ENCODE results near the gene THRAP3. TPM values are rescaled to one million over a fixed set of nuclear protein-coding genes. Genes with fewer than 3 reads are reported as not detected.
"Not testable (repeated sequence)": the region's sequence is repeated elsewhere in the genome, so short reads cannot be mapped to it uniquely, and the experiment has no call there.

Gene THRAP3
- total and polyA plus RNA-seq, 2 donors from 2014 or later: 28.0 to 102 TPM

GRCh38 chr1:36248250-36248894 lies 24.1 kb downstream of the THRAP3 start:
- DNase-seq: no peak
- no peak overlapping the region for H3K4me3 ChIP-seq (ENCODE audit: low read length in 3 of 3)

GRCh38 chr1:36251794-36252481 lies 27.7 kb downstream of the THRAP3 start:
- Histone ChIP-seq H3K4me1 (ENCODE audit: control insufficient read depth in 2 of 3, insufficient read depth in 2 of 3, low read depth in 1 of 3, low read length in 3 of 3) (peaks cover 0 to 11% (median 4%) of the 10 kb centered on the region in 3 donors), H3K9ac (ENCODE audit: low read length in 3 of 3) (no peak overlapping the region), H3K36me3 (ENCODE audit: control insufficient read depth in 2 of 3, insufficient read depth in 3 of 3, low read length in 3 of 3) (no peaks in the 10 kb centered on the region), H3K27ac (ENCODE audit: low read depth in 2 of 2, low read length in 2 of 2) (no peak overlapping the region), H3K4me3 (ENCODE audit: low read length in 3 of 3) (no peak overlapping the region), H3K27me3 (ENCODE audit: control insufficient read depth, insufficient read depth, low read length) (no peaks in the 10 kb centered on the region), H3K9me3 (ENCODE audit: control insufficient read depth in 2 of 3, insufficient read depth in 1 of 3, low read length in 3 of 3) (no peaks in the 10 kb centered on the region)
- no peak for DNase-seq
- intact Hi-C loops (cut with DNase I): no loop called here
- FAIRE-seq: no peak
- TF ChIP-seq CTCF (IDR thresholded peaks at IDR 0.05; ENCODE audit: borderline replicate concordance, extremely low read depth, insufficient read depth): no peak

More at GRCh38 chr1:36248250-36248894, 24.1 kb downstream of the THRAP3 start:
- intact Hi-C loops (cut with DNase I): no loop called here
- Histone ChIP-seq H3K27ac (ENCODE audit: low read depth in 2 of 2, low read length in 2 of 2) (no peak overlapping the region), H3K36me3 (ENCODE audit: control insufficient read depth in 2 of 3, insufficient read depth in 3 of 3, low read length in 3 of 3) (peaks cover 0 to 3% (median 0%) of the 10 kb centered on the region in 3 donors), H3K9ac (ENCODE audit: low read length in 3 of 3) (no peak overlapping the region), H3K27me3 (ENCODE audit: control insufficient read depth, insufficient read depth, low read length) (no peaks in the 10 kb centered on the region), H3K4me1 (ENCODE audit: control insufficient read depth in 2 of 3, insufficient read depth in 2 of 3, low read depth in 1 of 3, low read length in 3 of 3) (peaks cover 0 to 4% (median 3%) of the 10 kb centered on the region in 3 donors), H3K9me3 (ENCODE audit: control insufficient read depth in 2 of 3, insufficient read depth in 1 of 3, low read length in 3 of 3) (no peaks in the 10 kb centered on the region)
- no peak for FAIRE-seq
- no peak for TF ChIP-seq CTCF (IDR thresholded peaks at IDR 0.05; ENCODE audit: borderline replicate concordance, extremely low read depth, insufficient read depth)

GRCh38 chr1:36252482-36252824 lies 28.2 kb downstream of the THRAP3 start:
- intact Hi-C loops (cut with DNase I); H3K27me3 ChIP-seq (ENCODE audit: control insufficient read depth, insufficient read depth, low read length); H3K9ac ChIP-seq (ENCODE audit: low read length in 3 of 3); H3K36me3 ChIP-seq (ENCODE audit: control insufficient read depth in 2 of 3, insufficient read depth in 3 of 3, low read length in 3 of 3); H3K9me3 ChIP-seq (ENCODE audit: control insufficient read depth in 2 of 3, insufficient read depth in 1 of 3, low read length in 3 of 3); H3K27ac ChIP-seq (ENCODE audit: low read depth in 2 of 2, low read length in 2 of 2); FAIRE-seq; DNase-seq; H3K4me3 ChIP-seq (ENCODE audit: low read length in 3 of 3): not testable (repeated sequence)
- peaks cover 0 to 15% (median 9%) of the 10 kb centered on the region in 3 donors for H3K4me1 ChIP-seq (ENCODE audit: control insufficient read depth in 2 of 3, insufficient read depth in 2 of 3, low read depth in 1 of 3, low read length in 3 of 3)

- intact Hi-C loops (cut with DNase I): no loop called here
- no peaks in the 10 kb centered on the region for H3K9me3 ChIP-seq (ENCODE audit: control insufficient read depth in 2 of 3, insufficient read depth in 1 of 3, low read length in 3 of 3)
- no peak for TF ChIP-seq CTCF (IDR thresholded peaks at IDR 0.05; ENCODE audit: borderline replicate concordance, extremely low read depth, insufficient read depth)
- H3K4me1 ChIP-seq (ENCODE audit: control insufficient read depth in 2 of 3, insufficient read depth in 2 of 3, low read depth in 1 of 3, low read length in 3 of 3): peaks cover 0 to 22% (median 16%) of the 10 kb centered on the region in 3 donors
- H3K9ac ChIP-seq (ENCODE audit: low read length in 3 of 3): no peak overlapping the region
- H3K36me3 ChIP-seq (ENCODE audit: control insufficient read depth in 2 of 3, insufficient read depth in 3 of 3, low read length in 3 of 3): no peaks in the 10 kb centered on the region
- H3K4me3 ChIP-seq (ENCODE audit: low read length in 3 of 3): no peak overlapping the region
- no peaks in the 10 kb centered on the region for H3K27me3 ChIP-seq (ENCODE audit: control insufficient read depth, insufficient read depth, low read length)
- FAIRE-seq (no peak), DNase-seq (no peak)
- no peak overlapping the region for H3K27ac ChIP-seq (ENCODE audit: low read depth in 2 of 2, low read length in 2 of 2)
Measured at GRCh38 chr1:36253161-36253862, 29.1 kb downstream of the THRAP3 start.
